Left lung (tissue), 10 donors: ENCODE data around the gene SHMT2. TPM values are rescaled to one million over a fixed set of nuclear protein-coding genes. Genes with fewer than 3 reads are reported as not detected.

ENCODE experiments used
- ATAC-seq: fragments of 200-7000 bp; cut with Tn5 transposase; one replicate; pipeline ENCODE4 v1.9.1; 2020; ENCODE audit warnings: moderate library complexity
- DNase-seq, 4 donors: peaks; one replicate each; pipeline ENCODE4 v3.0.0-alpha.2; 2013 to 2020
- H3K27ac ChIP-seq, 2 donors: fragments of 200-600 bp; sonication (generic) in 1 of 2; one replicate each; pipeline versions ENCODE4 v1.5.0 to v1.8.0; 2020 to 2021
- H3K27me3 ChIP-seq, 2 donors: fragments of 200-600 bp; sonication (generic) in 1 of 2; one replicate each; pipeline versions ENCODE4 v1.5.0 to v1.8.0; 2020 to 2021
- H3K36me3 ChIP-seq, 2 donors: fragments of 200-600 bp; sonication (generic) in 1 of 2; one replicate each; pipeline versions ENCODE4 v1.5.0 to v1.8.0; 2020 to 2021
- H3K4me1 ChIP-seq, 2 donors: fragments of 200-600 bp; one replicate each; pipeline ENCODE4 v1.8.0; 2021
- H3K4me3 ChIP-seq, 2 donors: fragments of 200-600 bp; sonication (generic) in 1 of 2; one replicate each; pipeline versions ENCODE4 v1.5.0 to v1.8.0; 2020 to 2021; ENCODE audit warnings: mild to moderate bottlenecking in 1 of 2
- H3K9me3 ChIP-seq, 2 donors: fragments of 200-600 bp; sonication (generic) in 1 of 2; one replicate each; pipeline versions ENCODE4 v1.5.0 to v1.8.0; 2020 to 2021
- CTCF ChIP-seq, 2 donors: fragments of 200-600 bp; sonication (generic) in 1 of 2; IDR thresholded peaks; one replicate each; pipeline versions ENCODE4 v1.5.0 to v1.8.0; 2021; ENCODE audit warnings: antibody characterized with exemption in 2 of 2
- intact Hi-C, 2 donors: fragments of 100-400 bp; cut with DNase I; formaldehyde crosslinking; loops; one replicate each; pipeline versions ENCODE4 v1.11.2 to v1.14.2; 2022
- polyA plus RNA-seq, 6 donors: library from polyadenylated mRNA; unstranded; fragments of 120-200 nt; gene quantifications; one replicate each; pipeline ENCODE4 v1.2.1, GENCODE V29; 2013; ENCODE audit not compliant: insufficient read length in 6 of 6
- total RNA-seq, 2 donors: library from RNA; stranded (reverse); fragmentation: NEBNext Ultra II Directional; extraction: Animal tissue kit (Norgen Biotek cat#: 25700); gene quantifications; one replicate each; pipeline ENCODE4 v1.2.1, GENCODE V29; 2021
- donor health status: DM: no; HTN: yes; CAD: no.
- donor health status: DM: no; HTN: no; CAD: no.

Gene SHMT2
- total and polyA plus RNA-seq, 8 donors = 64.7 to 116 (median 75.6) TPM

DNA sequence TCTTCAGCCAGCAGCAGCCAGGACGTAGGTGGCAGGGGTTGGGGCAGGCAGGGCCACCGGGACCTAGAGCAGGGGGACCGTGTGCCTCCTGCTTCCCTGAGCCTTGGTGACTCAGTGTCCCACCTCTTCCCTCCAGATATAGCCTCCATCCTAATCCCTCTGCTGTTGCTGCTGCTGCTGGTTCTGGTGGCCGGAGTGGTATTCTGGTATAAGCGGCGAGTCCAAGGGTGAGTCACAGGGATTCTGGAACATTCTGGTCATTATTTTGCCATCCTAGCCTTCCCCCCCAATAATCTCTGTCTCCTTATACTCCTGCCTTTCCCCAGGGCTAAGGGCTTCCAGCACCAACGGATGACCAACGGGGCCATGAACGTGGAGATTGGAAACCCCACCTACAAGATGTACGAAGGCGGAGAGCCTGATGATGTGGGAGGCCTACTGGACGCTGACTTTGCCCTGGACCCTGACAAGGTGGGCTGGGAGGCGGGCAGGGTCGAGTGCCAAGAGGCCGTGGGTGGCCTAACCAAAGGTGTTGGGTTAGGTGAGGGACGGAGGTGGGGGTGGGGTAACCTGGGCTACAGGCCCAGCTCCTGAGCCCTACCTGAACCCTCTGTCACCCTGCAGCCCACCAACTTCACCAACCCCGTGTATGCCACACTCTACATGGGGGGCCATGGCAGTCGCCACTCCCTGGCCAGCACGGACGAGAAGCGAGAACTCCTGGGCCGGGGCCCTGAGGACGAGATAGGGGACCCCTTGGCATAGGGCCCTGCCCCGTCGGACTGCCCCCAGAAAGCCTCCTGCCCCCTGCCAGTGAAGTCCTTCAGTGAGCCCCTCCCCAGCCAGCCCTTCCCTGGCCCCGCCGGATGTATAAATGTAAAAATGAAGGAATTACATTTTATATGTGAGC is 17.5 kb upstream of the SHMT2 start:
- H3K36me3 ChIP-seq = peaks cover 0 to 60% of the 10 kb centered on the region in 2 donors
- DNase-seq = no peak
- no peak for TF ChIP-seq CTCF (IDR thresholded peaks at IDR 0.05)
- intact Hi-C loops = no loop called here
- ATAC-seq = no peak
- H3K4me3 ChIP-seq = no peak overlapping the region
- H3K4me1 ChIP-seq = peaks cover 11 to 28% of the 10 kb centered on the region in 2 donors
- H3K9me3 ChIP-seq = no peaks in the 10 kb centered on the region
- peaks cover 22 to 36% of the 10 kb centered on the region in 2 donors for H3K27me3 ChIP-seq
- no peak overlapping the region for H3K27ac ChIP-seq

DNA sequence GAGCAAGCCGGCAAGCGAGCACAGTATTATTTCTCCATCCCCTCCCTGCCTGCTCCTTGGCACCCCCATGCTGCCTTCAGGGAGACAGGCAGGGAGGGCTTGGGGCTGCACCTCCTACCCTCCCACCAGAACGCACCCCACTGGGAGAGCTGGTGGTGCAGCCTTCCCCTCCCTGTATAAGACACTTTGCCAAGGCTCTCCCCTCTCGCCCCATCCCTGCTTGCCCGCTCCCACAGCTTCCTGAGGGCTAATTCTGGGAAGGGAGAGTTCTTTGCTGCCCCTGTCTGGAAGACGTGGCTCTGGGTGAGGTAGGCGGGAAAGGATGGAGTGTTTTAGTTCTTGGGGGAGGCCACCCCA is 16.8 kb upstream of the SHMT2 start:
- Histone ChIP-seq H3K27me3 (peaks cover 29 to 42% of the 10 kb centered on the region in 2 donors), H3K9me3 (no peaks in the 10 kb centered on the region), H3K4me1 (peaks cover 15 to 34% of the 10 kb centered on the region in 2 donors), H3K4me3 (no peak overlapping the region), H3K36me3 (peaks cover 0 to 54% of the 10 kb centered on the region in 2 donors), H3K27ac (no peak overlapping the region)
- ATAC-seq (no peak), DNase-seq (no peak)
- intact Hi-C loops = no loop called here
- TF ChIP-seq CTCF (IDR thresholded peaks at IDR 0.05) = no peak

DNA sequence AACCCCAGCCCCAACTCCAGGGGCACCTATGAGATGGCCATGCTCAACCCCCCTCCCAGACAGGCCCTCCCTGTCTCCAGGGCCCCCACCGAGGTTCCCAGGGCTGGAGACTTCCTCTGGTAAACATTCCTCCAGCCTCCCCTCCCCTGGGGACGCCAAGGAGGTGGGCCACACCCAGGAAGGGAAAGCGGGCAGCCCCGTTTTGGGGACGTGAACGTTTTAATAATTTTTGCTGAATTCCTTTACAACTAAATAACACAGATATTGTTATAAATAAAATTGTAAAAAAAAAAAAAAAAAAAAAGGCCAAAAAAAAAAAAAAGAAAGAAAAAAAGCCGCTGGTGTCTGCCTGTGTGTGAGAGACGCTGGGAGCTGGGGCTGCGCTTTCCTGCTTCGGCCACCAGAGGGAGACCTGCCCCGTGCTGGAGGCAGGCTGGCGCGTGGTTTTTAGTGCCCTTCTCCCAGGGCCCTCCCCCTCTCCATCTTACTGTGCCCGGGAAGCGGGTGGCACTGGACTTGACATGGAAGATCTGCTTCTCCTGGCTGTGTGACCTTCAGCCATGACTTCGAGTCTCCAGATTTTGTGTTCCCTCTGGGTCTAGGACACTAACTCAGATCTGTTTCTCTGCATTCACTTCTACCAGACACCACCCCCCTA is 16.3 kb upstream of the SHMT2 start:
- ATAC-seq = peak; percentile 89
- peaks cover 34 to 47% of the 10 kb centered on the region in 2 donors for H3K27me3 ChIP-seq
- H3K36me3 ChIP-seq = peaks cover 0 to 49% of the 10 kb centered on the region in 2 donors
- DNase-seq = peak; percentile 68 to 95 (median 89)
- TF ChIP-seq CTCF (IDR thresholded peaks at IDR 0.05) = peak; percentile 96 to 98
- no peak overlapping the region for H3K4me3 ChIP-seq
- peaks cover 15 to 37% of the 10 kb centered on the region in 2 donors for H3K4me1 ChIP-seq
- no peaks in the 10 kb centered on the region for H3K9me3 ChIP-seq
- intact Hi-C loops = no loop called here
- no peak overlapping the region for H3K27ac ChIP-seq

DNA sequence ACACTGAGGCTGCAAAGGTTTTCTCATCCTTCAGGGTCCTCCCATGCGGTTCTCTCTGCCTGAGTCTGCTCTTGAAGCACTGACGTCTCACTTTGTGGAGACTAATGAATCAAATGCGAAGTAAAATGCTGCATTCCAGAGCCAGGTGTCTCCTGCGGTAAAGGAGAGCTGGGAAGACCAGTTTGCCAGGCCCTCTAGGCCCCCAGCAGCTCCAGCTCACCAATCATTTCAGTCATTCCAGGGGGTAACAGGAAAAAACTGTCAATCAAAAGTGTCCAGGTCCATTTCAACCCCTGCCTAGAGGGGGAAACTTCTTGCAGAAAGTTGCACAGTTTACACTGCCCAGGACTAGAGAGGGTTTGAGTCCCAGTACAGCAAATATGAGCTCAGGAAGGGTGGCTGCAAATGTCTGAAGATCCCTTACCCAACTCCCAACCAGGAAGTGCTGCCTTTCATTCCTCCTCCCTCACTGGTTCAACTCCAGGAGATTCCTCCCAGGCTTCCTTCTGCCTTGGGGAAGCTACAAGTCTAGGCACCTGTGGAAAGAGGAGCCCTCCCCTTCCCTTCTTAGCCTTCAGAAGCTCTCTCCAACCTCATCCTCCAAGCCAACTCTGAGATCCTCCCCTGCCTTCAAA is 15.6 kb upstream of the SHMT2 start:
- Histone ChIP-seq H3K36me3 (peaks cover 0 to 42% of the 10 kb centered on the region in 2 donors), H3K4me1 (peaks cover 15 to 37% of the 10 kb centered on the region in 2 donors), H3K9me3 (no peaks in the 10 kb centered on the region), H3K27me3 (peaks cover 39 to 54% of the 10 kb centered on the region in 2 donors), H3K4me3 (no peak overlapping the region), H3K27ac (no peak overlapping the region)
- no peak for DNase-seq
- ATAC-seq = no peak
- no peak for TF ChIP-seq CTCF (IDR thresholded peaks at IDR 0.05)
- intact Hi-C loops = no loop called here

- intact Hi-C loops = no loop called here
- peak; percentile 62 for ATAC-seq
These were observed 15.1 kb upstream of the SHMT2 start for GRCh38 chr12:57214398-57214781.

More at GRCh38 chr12:57214398-57214781, 15.1 kb upstream of the SHMT2 start:
- H3K4me3 ChIP-seq = no peak overlapping the region
- H3K9me3 ChIP-seq = no peaks in the 10 kb centered on the region
- peak; percentile 69 to 77 for TF ChIP-seq CTCF (IDR thresholded peaks at IDR 0.05)
- no peak overlapping the region for H3K27ac ChIP-seq
- H3K27me3 ChIP-seq = peaks cover 43 to 59% of the 10 kb centered on the region in 2 donors
- DNase-seq = peak in 2 of 4 donors; percentile 57 to 63
- peaks cover 0 to 37% of the 10 kb centered on the region in 2 donors for H3K36me3 ChIP-seq
- peaks cover 15 to 37% of the 10 kb centered on the region in 2 donors for H3K4me1 ChIP-seq
